H1 (cell line): Measurements from ENCODE around the gene USP12. TPM values are rescaled to one million over a fixed set of nuclear protein-coding genes. Genes with fewer than 3 reads are reported as not detected.

Source experiments
- CTCF ChIA-PET: fragments of 300-600 bp; sonication (Branson Sonifier 250); formaldehyde crosslinking; loops from one replicate; lab custom pipeline; 2021; ENCODE audit not compliant: partially characterized antibody; lab: Charles Lee
- POLR2A ChIA-PET: fragments of 300-600 bp; sonication (Branson Sonifier 250); formaldehyde crosslinking; loops from one replicate; lab custom pipeline; 2021; ENCODE audit warnings: inconsistent platforms; ENCODE audit not compliant: partially characterized antibody; lab: Charles Lee
- DNase-seq, 2 experiments: peaks; one replicate each; pipeline versions ENCODE4 v3.0.0 to v3.0.0-alpha.2; 2010 to 2022; ENCODE audit warnings: low spot score in 2 of 2, low read depth in 1 of 2, mixed read lengths in 1 of 2
- FAIRE-seq: peaks from 2 replicates; lab custom pipeline; 2011; peaks lifted over from hg19 to GRCh38; lab: Jason Lieb, UNC
- H2AFZ ChIP-seq: 2 replicates; pipeline ENCODE4 v1.8.1; 2012; ENCODE audit warnings: low read length, inconsistent platforms
- H2AK5ac ChIP-seq: 2 replicates; pipeline ENCODE4 v1.6.1; 2013; ENCODE audit warnings: low read depth, low read length
- H2BK120ac ChIP-seq: replicated peaks from 2 replicates; pipeline ENCODE3; 2013; ENCODE audit warnings: low read depth, low read length, inconsistent platforms
- H2BK12ac ChIP-seq: 2 replicates; pipeline ENCODE4 v1.6.1; 2013; ENCODE audit warnings: low read depth, low read length
- H2BK15ac ChIP-seq: 2 replicates; pipeline ENCODE4 v1.6.1; 2013; ENCODE audit warnings: low read length
- H2BK20ac ChIP-seq: 2 replicates; pipeline ENCODE4 v1.6.1; 2013; ENCODE audit warnings: low read length
- H2BK5ac ChIP-seq: 2 replicates; pipeline ENCODE4 v1.6.1; 2013; ENCODE audit warnings: low read depth, low read length
- H3K14ac ChIP-seq: 2 replicates; pipeline ENCODE4 v1.6.1; 2013; ENCODE audit warnings: inconsistent platforms; ENCODE audit not compliant: insufficient read length
- H3K18ac ChIP-seq: 2 replicates; pipeline ENCODE4 v1.6.1; 2013; ENCODE audit warnings: low read length; ENCODE audit errors: extremely low read depth
- H3K23ac ChIP-seq: 2 replicates; pipeline ENCODE4 v1.6.1; 2013; ENCODE audit warnings: inconsistent platforms; ENCODE audit not compliant: insufficient read length
- H3K23me2 ChIP-seq: 2 replicates; pipeline ENCODE4 v1.6.1; 2013; ENCODE audit warnings: low read depth, low read length
- H3K27ac ChIP-seq: 2 replicates; pipeline ENCODE4 v1.6.1; 2011; ENCODE audit warnings: low read depth, low read length, inconsistent platforms
- H3K27me3 ChIP-seq, 4 experiments: replicated peaks in 1 of 4; 1 replicate in 1 of 4; 2 replicates in 3 of 4; pipeline versions ENCODE4 v1.6.1 to v1.8.1; 2011 to 2013; ENCODE audit warnings: low read length in 3 of 4, mild to moderate bottlenecking in 3 of 4, inconsistent platforms in 2 of 4, mixed read lengths in 2 of 4, moderate library complexity in 1 of 4; ENCODE audit not compliant: control insufficient read depth in 3 of 4, insufficient read depth in 3 of 4; ENCODE audit errors: extremely low read depth in 1 of 4
- H3K36me3 ChIP-seq, 4 experiments: 2 replicates each; pipeline versions ENCODE4 v1.6.1 to v1.8.1; 2011 to 2013; ENCODE audit warnings: mild to moderate bottlenecking in 4 of 4, low read length in 3 of 4, moderate library complexity in 2 of 4, control low read depth in 1 of 4, inconsistent platforms in 1 of 4; ENCODE audit not compliant: insufficient read depth in 4 of 4, control insufficient read depth in 2 of 4
- H3K4ac ChIP-seq: replicated peaks from 2 replicates; pipeline ENCODE3; 2013; ENCODE audit warnings: low read length, low read depth, mixed read lengths, inconsistent platforms; ENCODE audit not compliant: insufficient read length
- H3K4me1 ChIP-seq, 4 experiments: replicated peaks in 1 of 4; 1 replicate in 1 of 4; 2 replicates in 3 of 4; pipeline versions ENCODE4 v1.6.1 to v1.8.1; 2011 to 2013; ENCODE audit warnings: low read length in 3 of 4, inconsistent platforms in 2 of 4, mixed read lengths in 1 of 4; ENCODE audit not compliant: insufficient read depth in 4 of 4, control insufficient read depth in 3 of 4
- H3K4me2 ChIP-seq, 2 experiments: 2 replicates each; pipeline versions ENCODE4 v1.6.1 to v1.8.1; 2011 to 2013; ENCODE audit warnings: low read depth in 2 of 2, low read length in 2 of 2, control low read depth in 1 of 2, inconsistent platforms in 1 of 2, mild to moderate bottlenecking in 1 of 2; ENCODE audit not compliant: insufficient read depth in 1 of 2
- H3K4me3 ChIP-seq, 4 experiments: fragments of 200-600, 300-600 bp in 1 of 4; sonication (generic), shearing (Covaris generic), sonication (Bioruptor Twin) in 1 of 4; 2 replicates each; pipeline versions ENCODE4 v1.5.1 to v1.8.1; 2011 to 2016; ENCODE audit warnings: low read length in 4 of 4, low read depth in 3 of 4, control low read depth in 2 of 4, inconsistent platforms in 2 of 4, mild to moderate bottlenecking in 2 of 4, mixed read lengths in 1 of 4, moderate library complexity in 1 of 4; ENCODE audit not compliant: insufficient read depth in 2 of 4; ENCODE audit errors: extremely low read depth in 1 of 4
- H3K56ac ChIP-seq: replicated peaks from 2 replicates; pipeline ENCODE3; 2013; ENCODE audit warnings: low read depth, mild to moderate bottlenecking, mixed read lengths, low read length, inconsistent platforms; ENCODE audit not compliant: insufficient read length
- H3K79me1 ChIP-seq: 2 replicates; pipeline ENCODE4 v1.6.1; 2013; ENCODE audit warnings: low read depth, low read length, control low read depth
- H3K79me2 ChIP-seq, 2 experiments: 2 replicates each; pipeline versions ENCODE4 v1.6.1 to v1.8.1; 2012 to 2013; ENCODE audit warnings: low read length in 2 of 2, mild to moderate bottlenecking in 2 of 2, inconsistent platforms in 1 of 2; ENCODE audit not compliant: insufficient read depth in 2 of 2, control insufficient read depth in 1 of 2
- H3K9ac ChIP-seq, 4 experiments: replicated peaks in 1 of 4; 1 replicate in 1 of 4; 2 replicates in 3 of 4; pipeline versions ENCODE4 v1.6.1 to v1.8.1; 2011 to 2013; ENCODE audit warnings: low read depth in 3 of 4, low read length in 3 of 4, control low read depth in 2 of 4, mild to moderate bottlenecking in 2 of 4, moderate library complexity in 2 of 4, inconsistent platforms in 1 of 4; ENCODE audit errors: extremely low read depth in 1 of 4
- H3K9me3 ChIP-seq, 2 experiments: 2 replicates each; pipeline versions ENCODE4 v1.6.1 to v1.8.1; 2012 to 2013; ENCODE audit warnings: mild to moderate bottlenecking in 2 of 2, moderate library complexity in 2 of 2, control low read depth in 1 of 2, inconsistent platforms in 1 of 2, low read depth in 1 of 2, low read length in 1 of 2, mixed read lengths in 1 of 2; ENCODE audit not compliant: insufficient read depth in 2 of 2
- H4K20me1 ChIP-seq, 2 experiments: replicated peaks in 1 of 2; 2 replicates each; pipeline versions ENCODE3 to v1.8.1; 2011 to 2013; ENCODE audit warnings: inconsistent platforms in 2 of 2, low read length in 2 of 2, mild to moderate bottlenecking in 1 of 2; ENCODE audit not compliant: insufficient read depth in 2 of 2, control insufficient read depth in 1 of 2
- H4K5ac ChIP-seq: 2 replicates; pipeline ENCODE4 v1.6.1; 2013; ENCODE audit warnings: low read length, low read depth, mixed read lengths, inconsistent platforms; ENCODE audit not compliant: insufficient read length
- H4K8ac ChIP-seq: 2 replicates; pipeline ENCODE4 v1.8.0; 2013; ENCODE audit warnings: mild to moderate bottlenecking, moderate library complexity, low read length, inconsistent platforms; ENCODE audit not compliant: insufficient read depth; ENCODE audit errors: extremely low read depth
- H4K91ac ChIP-seq: replicated peaks from 2 replicates; pipeline ENCODE3; 2013; ENCODE audit warnings: low read length, mixed read lengths, inconsistent platforms; ENCODE audit not compliant: insufficient read length
- ASH2L ChIP-seq: fragments of 200-600, 300-600 bp; sonication (generic); IDR thresholded peaks from one replicate; pipeline ENCODE4 v1.7.1; 2017; ENCODE audit warnings: low read length
- ATF2 ChIP-seq: IDR thresholded peaks from 2 replicates; pipeline ENCODE4 v1.6.1; 2012; ENCODE audit warnings: low read length, inconsistent platforms
- BCL11A ChIP-seq, 2 experiments: IDR thresholded peaks; one replicate each; pipeline ENCODE4 v1.6.1; 2011; ENCODE audit warnings: low read depth in 2 of 2, low read length in 2 of 2, mild to moderate bottlenecking in 2 of 2
- CBX8 ChIP-seq: fragments of 300-800, 300-1000 bp; sonication (generic); IDR thresholded peaks from 2 replicates; pipeline ENCODE4 v1.7.1; 2016; ENCODE audit warnings: low read depth, low read length, borderline replicate concordance
- CEBPB ChIP-seq: IDR thresholded peaks from 2 replicates; pipeline ENCODE4 v1.6.1; 2012; ENCODE audit warnings: low read depth, low read length
- KDM5A ChIP-seq: fragments of 200-600 bp; IDR thresholded peaks from 2 replicates; pipeline ENCODE4 v1.7.1; 2012; ENCODE audit warnings: mild to moderate bottlenecking, low read length, inconsistent platforms, mixed read lengths
- POLR2A ChIP-seq, 2 experiments: IDR thresholded peaks; 1 replicate in 1 of 2; 2 replicates in 1 of 2; pipeline ENCODE4 v1.6.1; 2011; ENCODE audit warnings: low read depth in 2 of 2, low read length in 2 of 2, mild to moderate bottlenecking in 2 of 2; ENCODE audit errors: control extremely low read depth in 1 of 2
- POLR2AphosphoS5 ChIP-seq: IDR thresholded peaks from 2 replicates; pipeline ENCODE4 v1.6.1; 2011; ENCODE audit warnings: low read depth, low read length
- POU5F1 ChIP-seq: IDR thresholded peaks from 2 replicates; pipeline ENCODE4 v1.6.1; 2011; ENCODE audit warnings: low read depth, mild to moderate bottlenecking, low read length, moderate library complexity
- SIRT6 ChIP-seq: IDR thresholded peaks from one replicate; pipeline ENCODE4 v1.7.1; 2012; ENCODE audit warnings: low read length, inconsistent platforms
- SP1 ChIP-seq: IDR thresholded peaks from 2 replicates; pipeline ENCODE4 v1.6.1; 2011; ENCODE audit warnings: low read depth, low read length
- TBP ChIP-seq: IDR thresholded peaks from 2 replicates; pipeline ENCODE4 v1.6.1; 2011; ENCODE audit warnings: low read depth, low read length, improper control_type of control experiment
- TCF12 ChIP-seq: IDR thresholded peaks from 2 replicates; pipeline ENCODE4 v1.6.1; 2011; ENCODE audit warnings: low read depth, mild to moderate bottlenecking, low read length
- YY1 ChIP-seq: IDR thresholded peaks from 2 replicates; pipeline ENCODE4 v1.6.1; 2011; ENCODE audit warnings: low read depth, mild to moderate bottlenecking, low read length
- ZNF274 ChIP-seq: IDR thresholded peaks from 2 replicates; pipeline ENCODE4 v1.7.0; 2012; ENCODE audit warnings: low read length, borderline replicate concordance; ENCODE audit errors: extremely low read depth
- WGBS, 2 experiments: shearing (Covaris generic) in 1 of 2; methylation state at CpG; one replicate each; pipeline versions ENCODE4 v1.1.6 to v1.1.7; 2013 to 2015; ENCODE audit warnings: low lambda C conversion rate in 2 of 2, mixed read lengths in 2 of 2, inconsistent platforms in 1 of 2, low coverage in 1 of 2, missing lambda C conversion rate in 1 of 2; ENCODE audit not compliant: insufficient replicate concordance in 2 of 2, insufficient coverage in 1 of 2, insufficient read length in 1 of 2; ENCODE audit errors: extremely low coverage in 1 of 2, missing lambda C conversion rate in 1 of 2; 5-methylcytosine and 5-hydroxymethylcytosine counted together
- polyA plus RNA-seq, 7 experiments: library from polyadenylated mRNA; depleted of rRNA in 3 of 7; stranded (reverse) in 5 of 7; unstranded in 2 of 7; fragments of >200 nt in 5 of 7; fragments of 200-250 nt in 2 of 7; gene quantifications; 1 replicate in 5 of 7; 2 replicates in 1 of 7; 4 replicates in 1 of 7; pipeline versions ENCODE4 v1.2.1 to v1.2.3, GENCODE V29; 2011 to 2013; ENCODE audit warnings: missing spikeins in 2 of 7, mixed read lengths in 2 of 7
- total RNA-seq: library from RNA; stranded (reverse); fragmentation: NEBNext Ultra II Directional; extraction: Animal tissue kit (Norgen Biotek cat#: 25700); gene quantifications from 2 replicates; pipeline ENCODE4 v1.2.1, GENCODE V29; 2021

The USP12 gene
- total and polyA plus RNA-seq, 2 of the 8 experiments (the other 6 are each of a cell fraction or from before 2014, with no cell fraction given) = 4.0 to 30.0 TPM

DNA sequence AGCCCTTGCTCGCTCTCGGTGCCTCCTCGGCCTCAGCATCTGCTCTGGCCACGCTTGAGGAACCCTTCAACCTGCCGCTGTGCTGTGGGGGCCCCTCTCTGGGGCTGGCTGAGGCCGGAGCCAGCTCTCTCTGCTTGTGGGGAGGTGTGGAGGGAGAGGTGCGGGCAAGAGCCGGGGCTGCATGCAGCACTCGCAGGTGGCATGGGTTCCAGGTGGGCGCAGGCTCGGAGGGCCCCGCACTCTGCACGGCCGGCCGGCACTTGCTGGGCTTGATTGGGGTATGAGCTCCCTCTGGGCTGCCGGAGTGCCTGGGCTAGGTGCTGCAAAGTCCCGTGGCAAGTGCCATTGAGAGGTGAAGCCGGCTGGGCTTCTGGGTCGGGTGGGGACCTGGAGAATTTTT lies 48.0 kb upstream of the USP12 start:
- POLR2A ChIA-PET = interaction anchor here (1.9 kb wide), 1 partner anchor 31 kb away, joined by 6 read pairs; no protein-coding TSS in a partner anchor
- FAIRE-seq = no peak
- TF ChIP-seq CBX8 (no peak), POLR2A (IDR thresholded peaks at IDR 0.05; ENCODE audit: control extremely low read depth in 1 of 2, low read depth in 2 of 2, low read length in 2 of 2) (no peak), SP1 (no peak), SIRT6 (no peak), TCF12 (no peak), ATF2 (no peak), YY1 (no peak), CEBPB (no peak), BCL11A (IDR thresholded peaks at IDR 0.05; ENCODE audit: low read depth in 2 of 2, low read length in 2 of 2) (no peak), POLR2AphosphoS5 (no peak), ZNF274 (no peak), ASH2L (no peak), TBP (no peak), POU5F1 (no peak), KDM5A (no peak)

More for the DNA sequence above, 48.0 kb upstream of the USP12 start:
- Histone ChIP-seq H3K27ac (no peak overlapping the region), H4K20me1 (no peaks in the 10 kb centered on the region), H2BK15ac (no peak overlapping the region), H2BK120ac (no peak overlapping the region), H3K36me3 (no peaks in the 10 kb centered on the region), H3K4me3 (no peak overlapping the region), H3K4me2 (no peak overlapping the region), H3K9me3 (peaks cover 3 to 6% of the 10 kb centered on the region in 2 experiments; a peak in 2 of 4 replicates), H3K56ac (no peak overlapping the region), H2BK20ac (no peak overlapping the region), H3K23me2 (no peaks in the 10 kb centered on the region), H3K79me2 (no peaks in the 10 kb centered on the region), H3K23ac (no peak overlapping the region), H4K8ac (no peak overlapping the region), H3K9ac (no peak overlapping the region), H2AFZ (no peak overlapping the region), H2BK5ac (no peak overlapping the region), H3K4ac (no peak overlapping the region), H3K79me1 (no peaks in the 10 kb centered on the region), H3K27me3 (no peaks in the 10 kb centered on the region), H3K14ac (no peak overlapping the region), H3K4me1 (peaks cover 0 to 2% (median 0%) of the 10 kb centered on the region in 4 experiments; a peak in 1 of 7 replicates), H2AK5ac (no peak overlapping the region), H2BK12ac (no peak overlapping the region), H4K5ac (no peak overlapping the region), H4K91ac (no peak overlapping the region), H3K18ac (no peak overlapping the region)
- CTCF ChIA-PET = interaction anchor here (1.1 kb wide), 1 partner anchor 23 kb away, joined by 3 read pairs; no protein-coding TSS in a partner anchor
- DNase-seq = no peak
- 88% methylated on average over 19 of the region's 19 CpGs; no CpG with 5 or more reads in 1 of the 2 experiments for WGBS, 2 experiments
